ENCODE results near the gene ALDH3A2. TPM values are rescaled to one million over a fixed set of nuclear protein-coding genes. Genes with fewer than 3 reads are reported as not detected.
A peak's percentile ranks its signal among the peaks of the same experiment; 100 is the strongest.

Gene ALDH3A2
- total and polyA plus RNA-seq, 2 experiments from 2014 or later, result 63.6 to 137 TPM

DNA sequence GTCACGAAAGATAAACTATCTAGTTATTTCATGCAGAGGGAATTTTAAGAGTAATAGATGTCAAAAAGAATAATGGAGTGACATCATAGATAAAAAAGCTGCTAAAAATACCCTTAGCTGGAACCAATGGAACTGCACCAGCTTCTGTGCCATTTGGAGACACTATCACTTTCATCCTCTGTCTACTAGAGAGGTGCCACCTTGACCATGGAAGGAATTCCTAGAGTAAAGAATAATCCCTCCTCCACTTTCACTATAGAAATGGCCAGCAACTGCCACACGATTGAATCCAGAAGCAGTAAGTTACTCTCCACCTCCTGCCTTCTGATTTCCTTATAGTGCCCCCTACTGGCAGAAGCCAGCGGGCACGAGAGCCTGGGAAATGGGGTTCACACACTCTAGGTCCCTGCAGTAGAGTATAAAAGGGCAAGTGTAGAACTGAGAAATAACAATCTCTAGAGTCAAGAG, 2.8 kb upstream of the ALDH3A2 start:
- WGBS (ENCODE audit: low lambda C conversion rate, missing lambda C conversion rate), result 24% methylated on average over 4 of the region's 4 CpGs
- no peak overlapping the region for H3K27ac ChIP-seq

DNA sequence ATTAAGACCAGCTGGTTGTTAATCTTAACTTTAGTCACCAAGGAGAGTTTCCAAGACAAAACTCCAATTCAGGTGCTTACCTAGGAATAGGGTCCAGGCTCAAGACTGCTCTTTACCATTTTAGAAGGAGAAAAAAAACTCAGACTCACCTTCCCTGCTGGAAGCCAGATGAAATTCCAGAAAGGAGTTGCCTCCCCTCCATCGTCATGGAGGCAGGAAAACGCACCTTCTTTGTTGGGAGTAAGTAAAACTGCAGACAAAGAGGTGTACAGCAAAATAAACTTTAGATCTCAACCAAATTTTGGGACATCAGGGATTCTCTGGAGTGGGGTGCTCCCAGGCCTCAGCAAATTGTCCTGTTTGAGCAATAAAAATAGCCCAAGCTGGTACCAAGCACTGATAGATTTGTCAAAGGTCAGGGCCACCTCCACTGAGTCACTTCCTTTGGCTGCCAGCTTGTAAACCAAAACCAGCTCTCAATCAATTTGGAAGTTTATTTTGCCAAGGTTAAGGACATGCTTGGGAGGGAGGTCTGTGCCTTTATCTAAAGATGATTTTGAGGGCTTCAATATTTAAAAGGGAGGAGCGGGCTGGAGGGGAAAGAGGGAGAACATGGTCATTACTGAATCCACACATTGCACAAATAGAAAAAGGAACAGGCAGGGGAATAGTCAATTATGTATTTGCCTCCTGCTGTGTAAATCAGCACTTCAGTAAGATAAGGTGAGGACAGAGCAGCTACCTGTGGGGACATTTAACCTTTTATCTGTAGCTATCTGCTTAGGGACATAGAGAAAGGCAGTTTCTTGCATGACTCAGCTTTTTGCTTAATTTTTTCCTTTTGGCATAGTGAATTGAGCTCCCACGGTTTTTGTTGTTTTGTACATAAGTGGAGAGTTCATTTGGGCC, 1.5 kb upstream of the ALDH3A2 start:
- peak overlapping the region; percentile 90 for H2AFZ ChIP-seq

More for the DNA sequence above, 2.8 kb upstream of the ALDH3A2 start:
- Histone ChIP-seq H2AFZ (no peak overlapping the region), H3K4me3 (no peak overlapping the region), H3K4me2 (no peak overlapping the region), H4K20me1 (ENCODE audit: insufficient read depth, poor library complexity, severe bottlenecking) (no peaks in the 10 kb centered on the region), H3K27me3 (no peaks in the 10 kb centered on the region), H3K4me1 (ENCODE audit: insufficient read depth) (peaks cover 27% of the 10 kb centered on the region), H3K79me2 (peaks cover 16% of the 10 kb centered on the region), H3K36me3 (replicated peaks; ENCODE audit: insufficient read depth, low read depth) (no peaks in the 10 kb centered on the region), H3K9me3 (ENCODE audit: low read depth) (no peaks in the 10 kb centered on the region), H3K9me2 (replicated peaks; ENCODE audit: insufficient read depth) (no peaks in the 10 kb centered on the region)
- TF ChIP-seq EZH2phosphoT487 (IDR thresholded peaks at IDR 0.05; ENCODE audit: low read depth, severe bottlenecking, unreplicated experiment), result no peak
- TF ChIP-seq EZH2 (IDR thresholded peaks at IDR 0.05; ENCODE audit: borderline replicate concordance), result no peak
- TF ChIP-seq, protein P1, sequence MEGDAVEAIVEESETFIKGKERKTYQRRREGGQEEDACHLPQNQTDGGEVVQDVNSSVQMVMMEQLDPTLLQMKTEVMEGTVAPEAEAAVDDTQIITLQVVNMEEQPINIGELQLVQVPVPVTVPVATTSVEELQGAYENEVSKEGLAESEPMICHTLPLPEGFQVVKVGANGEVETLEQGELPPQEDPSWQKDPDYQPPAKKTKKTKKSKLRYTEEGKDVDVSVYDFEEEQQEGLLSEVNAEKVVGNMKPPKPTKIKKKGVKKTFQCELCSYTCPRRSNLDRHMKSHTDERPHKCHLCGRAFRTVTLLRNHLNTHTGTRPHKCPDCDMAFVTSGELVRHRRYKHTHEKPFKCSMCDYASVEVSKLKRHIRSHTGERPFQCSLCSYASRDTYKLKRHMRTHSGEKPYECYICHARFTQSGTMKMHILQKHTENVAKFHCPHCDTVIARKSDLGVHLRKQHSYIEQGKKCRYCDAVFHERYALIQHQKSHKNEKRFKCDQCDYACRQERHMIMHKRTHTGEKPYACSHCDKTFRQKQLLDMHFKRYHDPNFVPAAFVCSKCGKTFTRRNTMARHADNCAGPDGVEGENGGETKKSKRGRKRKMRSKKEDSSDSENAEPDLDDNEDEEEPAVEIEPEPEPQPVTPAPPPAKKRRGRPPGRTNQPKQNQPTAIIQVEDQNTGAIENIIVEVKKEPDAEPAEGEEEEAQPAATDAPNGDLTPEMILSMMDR (IDR thresholded peaks at IDR 0.05; ENCODE audit: poor library complexity), result peak; percentile 49
- peak; percentile 37 for DNase-seq (ENCODE audit: low spot score)

DNA sequence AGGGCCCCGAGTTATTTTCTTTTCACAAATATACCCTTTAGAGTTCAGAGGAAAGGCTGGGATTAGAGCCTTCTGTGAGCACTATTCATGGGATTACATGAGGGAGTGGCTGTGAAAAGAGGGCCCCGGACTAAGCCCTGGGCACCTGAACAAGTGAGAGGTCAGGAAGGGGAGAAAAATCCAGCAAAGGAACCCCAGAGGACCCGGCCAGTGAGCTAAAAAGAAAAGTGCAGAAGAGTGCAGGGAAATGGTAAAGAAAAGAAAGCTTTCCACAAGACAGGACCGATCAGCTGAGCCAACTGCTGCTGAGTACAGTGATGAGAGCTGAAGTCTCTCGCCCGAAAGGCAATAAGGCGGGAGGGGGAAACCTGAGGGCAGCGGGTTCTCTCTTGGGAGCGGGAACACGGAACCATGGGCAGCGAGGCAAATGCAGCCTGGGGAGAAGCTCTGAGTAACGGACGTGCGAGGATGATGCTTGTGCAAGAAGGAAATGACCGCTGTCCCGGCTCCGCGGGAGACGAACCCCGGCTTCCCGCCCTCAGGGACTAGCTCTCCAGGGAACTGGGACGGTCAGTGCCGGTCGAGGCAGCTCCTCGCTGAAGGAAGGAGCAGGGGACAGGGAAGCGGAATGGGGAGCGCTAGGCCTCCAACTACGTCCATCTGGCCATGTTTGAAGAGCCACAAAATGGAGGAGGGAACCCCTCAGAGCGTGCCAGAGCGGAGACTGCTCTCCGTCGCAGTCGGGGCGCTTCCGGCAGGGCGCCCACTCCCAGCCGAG, 665 bp upstream of the ALDH3A2 start:
- DNase-seq (ENCODE audit: low spot score), result peak; percentile 73
- WGBS (ENCODE audit: low lambda C conversion rate, missing lambda C conversion rate), result 3% methylated on average over 37 of the region's 37 CpGs
- Histone ChIP-seq H3K9me2 (replicated peaks; ENCODE audit: insufficient read depth) (no peaks in the 10 kb centered on the region), H3K4me3 (peak overlapping the region; percentile 40), H3K9me3 (ENCODE audit: low read depth) (no peaks in the 10 kb centered on the region), H3K4me1 (ENCODE audit: insufficient read depth) (peaks cover 46% of the 10 kb centered on the region), H2AFZ (peak overlapping the region; percentile 90), H3K4me2 (peak overlapping the region; percentile 89), H3K27ac (peak overlapping the region; percentile 94), H3K79me2 (peaks cover 37% of the 10 kb centered on the region), H4K20me1 (ENCODE audit: insufficient read depth, poor library complexity, severe bottlenecking) (no peaks in the 10 kb centered on the region), H3K36me3 (replicated peaks; ENCODE audit: insufficient read depth, low read depth) (no peaks in the 10 kb centered on the region), H3K27me3 (no peaks in the 10 kb centered on the region)
- TF ChIP-seq EZH2 (IDR thresholded peaks at IDR 0.05; ENCODE audit: borderline replicate concordance) (no peak), EZH2phosphoT487 (IDR thresholded peaks at IDR 0.05; ENCODE audit: low read depth, severe bottlenecking, unreplicated experiment) (no peak)
- TF ChIP-seq, protein P1 (IDR thresholded peaks at IDR 0.05; ENCODE audit: poor library complexity), result no peak

More for the DNA sequence above, 1.5 kb upstream of the ALDH3A2 start:
- WGBS (ENCODE audit: low lambda C conversion rate, missing lambda C conversion rate), result 45% methylated on average over 4 of the region's 4 CpGs
- Histone ChIP-seq H3K9me2 (replicated peaks; ENCODE audit: insufficient read depth) (no peaks in the 10 kb centered on the region), H3K9me3 (ENCODE audit: low read depth) (no peaks in the 10 kb centered on the region), H3K27me3 (no peaks in the 10 kb centered on the region), H4K20me1 (ENCODE audit: insufficient read depth, poor library complexity, severe bottlenecking) (no peaks in the 10 kb centered on the region), H3K4me1 (ENCODE audit: insufficient read depth) (peaks cover 39% of the 10 kb centered on the region), H3K4me3 (no peak overlapping the region), H3K27ac (peak overlapping the region; percentile 94), H3K36me3 (replicated peaks; ENCODE audit: insufficient read depth, low read depth) (no peaks in the 10 kb centered on the region), H3K4me2 (peak overlapping the region; percentile 89), H3K79me2 (peaks cover 29% of the 10 kb centered on the region)
- TF ChIP-seq EZH2 (IDR thresholded peaks at IDR 0.05; ENCODE audit: borderline replicate concordance) (no peak), EZH2phosphoT487 (IDR thresholded peaks at IDR 0.05; ENCODE audit: low read depth, severe bottlenecking, unreplicated experiment) (no peak)
- TF ChIP-seq, protein P1 (IDR thresholded peaks at IDR 0.05; ENCODE audit: poor library complexity), result no peak
- DNase-seq (ENCODE audit: low spot score), result no peak

All from hepatocyte (in vitro differentiated cells).